A549 (cell line): ENCODE results near the gene NUP210. TPM values are rescaled to one million over a fixed set of nuclear protein-coding genes. Genes with fewer than 3 reads are reported as not detected.

Experiments
- ATAC-seq, 2 experiments: fragments of 200-7000 bp in 1 of 2; fragments of >200 bp in 1 of 2; cut with Nextera tagmentation in 1 of 2; cut with Tn5 transposase in 1 of 2; 3 replicates each; pipeline versions ENCODE4 v1.8.0 to v1.9.1; 2018 to 2020; ENCODE audit warnings: mild to moderate bottlenecking in 1 of 2, moderate library complexity in 1 of 2
- CTCF ChIA-PET: fragments of 300-600 bp; sonication (Branson Sonifier 250); formaldehyde crosslinking; extraction: SDS; loops from one replicate; lab custom pipeline; 2021; ENCODE audit warnings: antibody characterized with exemption, inconsistent platforms; lab: Yijun Ruan, JAX
- POLR2A ChIA-PET: fragments of 350-600 bp; formaldehyde crosslinking; extraction: SDS; loops from one replicate; lab custom pipeline; 2021; ENCODE audit warnings: antibody characterized with exemption, inconsistent platforms; lab: Yijun Ruan, JAX
- DNase-seq, 2 experiments: peaks; one replicate each; pipeline versions ENCODE4 v3.0.0 to v3.0.0-alpha.2; 2011 to 2016; ENCODE audit warnings: low read depth in 1 of 2, low spot score in 1 of 2
- FAIRE-seq: peaks from 2 replicates; lab custom pipeline; 2011; peaks lifted over from hg19 to GRCh38; lab: Jason Lieb, UNC
- H3K27ac ChIP-seq, 2 experiments: fragments of >200 bp; sonication (Bioruptor Twin); formaldehyde crosslinking; 3 replicates each; pipeline ENCODE4 v1.5.1; 2016 to 2017
- H3K4me1 ChIP-seq: fragments of >200 bp; sonication (Bioruptor Twin); formaldehyde crosslinking; 3 replicates; pipeline ENCODE4 v1.6.1; 2016
- H3K4me2 ChIP-seq: fragments of >200 bp; sonication (Bioruptor Twin); formaldehyde crosslinking; 3 replicates; pipeline ENCODE4 v1.6.1; 2016
- H3K4me3 ChIP-seq: fragments of >200 bp; sonication (Bioruptor Twin); formaldehyde crosslinking; 3 replicates; pipeline ENCODE4 v1.5.1; 2016
- H3K9me3 ChIP-seq: fragments of >200 bp; sonication (Bioruptor Twin); formaldehyde crosslinking; 3 replicates; pipeline ENCODE4 v1.6.1; 2016
- CHD4 ChIP-seq: fragments of 200-600 bp; sonication (generic); IDR thresholded peaks from 2 replicates; pipeline ENCODE4 v1.6.1; 2016; ENCODE audit warnings: antibody characterized with exemption, mild to moderate bottlenecking, borderline replicate concordance
- EHF ChIP-seq: fragments of 250-450 bp; sonication (Bioruptor Pico); IDR thresholded peaks from 2 replicates; pipeline ENCODE4 v1.5.0; 2020; ENCODE audit warnings: mild to moderate bottlenecking
- EHMT2 ChIP-seq: fragments of 200-600 bp; sonication (generic); IDR thresholded peaks from 2 replicates; pipeline ENCODE4 v1.6.1; 2016; ENCODE audit warnings: antibody characterized with exemption, low read depth, mild to moderate bottlenecking, moderate library complexity
- FOSL2 ChIP-seq, 2 experiments: fragments of 450-650 bp in 1 of 2; fragments of >200 bp in 1 of 2; sonication (Bioruptor Twin) in 1 of 2; formaldehyde crosslinking; IDR thresholded peaks; 2 replicates each; pipeline versions ENCODE4 v1.5.0 to v1.6.1; 2016 to 2020; ENCODE audit warnings: mild to moderate bottlenecking in 1 of 2, moderate library complexity in 1 of 2
- HDAC2 ChIP-seq: fragments of 200-600 bp; sonication (generic); IDR thresholded peaks from 2 replicates; pipeline ENCODE4 v1.6.1; 2016
- HEYL ChIP-seq: fragments of 250-450 bp; sonication (Bioruptor Pico); IDR thresholded peaks from 2 replicates; pipeline ENCODE4 v1.8.0; 2021; ENCODE audit warnings: mild to moderate bottlenecking, moderate library complexity
- HOXB13 ChIP-seq: fragments of 250-450 bp; sonication (Bioruptor Pico); IDR thresholded peaks from 2 replicates; pipeline ENCODE4 v1.5.0; 2020; ENCODE audit warnings: low read depth, mild to moderate bottlenecking, moderate library complexity
- MAFK ChIP-seq: fragments of 450-650 bp; IDR thresholded peaks from 2 replicates; pipeline ENCODE4 v1.6.1; 2014; ENCODE audit not compliant: partially characterized antibody
- MAZ ChIP-seq: fragments of 150-350 bp; IDR thresholded peaks from 2 replicates; pipeline ENCODE4 v1.6.1; 2014; ENCODE audit warnings: antibody characterized with exemption, low read depth, low read length, borderline replicate concordance
- MYC ChIP-seq: IDR thresholded peaks from 2 replicates; pipeline ENCODE4 v1.6.1; 2012; ENCODE audit warnings: mild to moderate bottlenecking, inconsistent platforms, low read length, improper control_type of control experiment, borderline replicate concordance
- NPAS2 ChIP-seq: fragments of 250-450 bp; sonication (Bioruptor Pico); IDR thresholded peaks from 2 replicates; pipeline ENCODE4 v1.8.0; 2022; ENCODE audit warnings: mild to moderate bottlenecking, moderate library complexity, borderline replicate concordance
- PHF8 ChIP-seq: fragments of 200-600 bp; sonication (generic); IDR thresholded peaks from 2 replicates; pipeline ENCODE4 v1.6.1; 2016; ENCODE audit warnings: low read depth, mild to moderate bottlenecking, antibody characterized with exemption, moderate library complexity, borderline replicate concordance
- RFX5 ChIP-seq: fragments of 450-650 bp; IDR thresholded peaks from 2 replicates; pipeline ENCODE4 v1.7.1; 2014; ENCODE audit warnings: antibody characterized with exemption, mild to moderate bottlenecking, moderate library complexity
- RNF2 ChIP-seq: fragments of 200-600 bp; sonication (generic); IDR thresholded peaks from 2 replicates; pipeline ENCODE4 v1.6.1; 2016; ENCODE audit warnings: low read depth, mild to moderate bottlenecking, antibody characterized with exemption, moderate library complexity, borderline replicate concordance
- SREBF2 ChIP-seq: fragments of 450-650 bp; IDR thresholded peaks from 2 replicates; pipeline ENCODE4 v1.6.1; 2014; ENCODE audit warnings: mild to moderate bottlenecking, moderate library complexity
- TFCP2L1 ChIP-seq: fragments of 250-450 bp; sonication (Bioruptor Pico); IDR thresholded peaks from 2 replicates; pipeline ENCODE4 v1.5.0; 2021; ENCODE audit warnings: mild to moderate bottlenecking
- ZNF302 ChIP-seq: fragments of 250-450 bp; sonication (Bioruptor Pico); IDR thresholded peaks from 2 replicates; pipeline ENCODE4 v1.9.0; 2021; ENCODE audit warnings: inconsistent platforms, mild to moderate bottlenecking, moderate library complexity
- WGBS: methylation state at CpG from one replicate; pipeline ENCODE4 v1.1.6; 2017; ENCODE audit errors: missing lambda C conversion rate; 5-methylcytosine and 5-hydroxymethylcytosine counted together
- polyA plus RNA-seq, 4 experiments: library from polyadenylated mRNA; depleted of rRNA in 3 of 4; stranded (reverse); fragments of >200 nt; fragmentation: RNase III in 1 of 4; extraction: RNeasy Plus Mini Kit Qiagen cat#74134 plus additional on column Dnase treatment in 1 of 4; gene quantifications; 2 replicates in 3 of 4; 3 replicates in 1 of 4; pipeline ENCODE4 v1.2.3, GENCODE V29; 2011 to 2017
- TF ChIP-seq, protein P1 (sequence below): fragments of 250-450 bp; sonication (Bioruptor Pico); IDR thresholded peaks from 2 replicates; pipeline ENCODE4 v1.5.0; 2020; ENCODE audit warnings: low read depth, mild to moderate bottlenecking, moderate library complexity
- TF ChIP-seq, protein P2 (sequence below): fragments of 150-350 bp; IDR thresholded peaks from 2 replicates; pipeline ENCODE4 v1.6.1; 2014; ENCODE audit warnings: low read depth, mild to moderate bottlenecking, low read length

The NUP210 gene
- polyA plus RNA-seq, 2 of the 4 experiments (the other 2 are of a cell fraction): 25.7 to 28.1 TPM

DNA sequence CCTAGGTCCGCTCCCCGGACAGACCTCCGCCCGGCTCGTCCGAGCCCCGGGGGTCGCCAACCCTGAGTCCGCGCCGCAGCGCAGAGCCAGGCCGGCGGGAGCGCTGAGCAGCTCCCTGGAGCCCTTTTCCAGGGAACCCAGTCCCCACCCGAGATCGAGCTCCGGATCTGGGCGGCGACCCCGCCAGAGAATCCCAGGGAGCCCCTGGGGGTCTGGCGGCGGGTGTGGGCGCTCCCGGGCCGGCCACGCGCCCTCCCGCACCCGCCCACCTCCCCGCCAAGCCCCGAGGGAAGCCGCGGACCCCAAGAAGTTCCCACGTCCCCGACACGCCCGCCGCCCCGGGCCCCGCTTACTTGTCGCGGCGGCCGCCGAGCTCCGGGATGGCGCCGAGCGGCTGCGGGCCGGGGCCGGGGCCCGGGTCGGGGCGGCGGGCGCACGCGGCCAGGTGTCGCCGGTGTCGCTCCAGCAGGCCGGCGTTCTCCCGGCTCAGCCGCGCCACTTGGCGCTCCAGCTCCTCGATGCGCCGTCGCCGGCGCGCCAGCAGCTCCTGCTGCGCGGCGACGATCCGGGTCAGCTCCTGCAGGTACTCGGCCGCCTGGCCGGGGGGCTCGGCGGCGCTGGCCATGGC is 137.7 kb downstream of the NUP210 start:
- H3K4me2 ChIP-seq: peak overlapping the region; percentile 100
- DNase-seq (peak in 1 of 2 experiments; percentile 31), ATAC-seq (peak; percentile 34 to 46), FAIRE-seq (no peak)
- H3K9me3 ChIP-seq: peaks cover 37% of the 10 kb centered on the region
- 0% methylated on average over 5 of the region's 87 CpGs for WGBS
- H3K4me3 ChIP-seq: peak overlapping the region; percentile 83
- ChIA-PET CTCF (interaction anchor here (0.6 to 6.0 kb wide), 41 partner anchors 8 to 1545 kb away, joined by 3 to 36 read pairs (median 4); no protein-coding TSS in a partner anchor), POLR2A (no interaction called here)
- TF ChIP-seq PHF8 (no peak), SREBF2 (no peak), NPAS2 (CRISPR knock-in tag) (no peak), HOXB13 (no peak), HEYL (CRISPR knock-in tag) (no peak), CHD4 (no peak), MYC (no peak), TFCP2L1 (CRISPR knock-in tag) (no peak), FOSL2 (IDR thresholded peaks at IDR 0.05) (no peak), FOSL2 (CRISPR knock-in tag; IDR thresholded peaks at IDR 0.05) (no peak), RFX5 (no peak), MAFK (no peak), HDAC2 (no peak), MAZ (no peak), EHF (CRISPR knock-in tag) (no peak), EHMT2 (no peak)
- TF ChIP-seq, protein P1, sequence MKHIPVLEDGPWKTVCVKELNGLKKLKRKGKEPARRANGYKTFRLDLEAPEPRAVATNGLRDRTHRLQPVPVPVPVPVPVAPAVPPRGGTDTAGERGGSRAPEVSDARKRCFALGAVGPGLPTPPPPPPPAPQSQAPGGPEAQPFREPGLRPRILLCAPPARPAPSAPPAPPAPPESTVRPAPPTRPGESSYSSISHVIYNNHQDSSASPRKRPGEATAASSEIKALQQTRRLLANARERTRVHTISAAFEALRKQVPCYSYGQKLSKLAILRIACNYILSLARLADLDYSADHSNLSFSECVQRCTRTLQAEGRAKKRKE (CRISPR knock-in tag): no peak
- TF ChIP-seq, protein P2, sequence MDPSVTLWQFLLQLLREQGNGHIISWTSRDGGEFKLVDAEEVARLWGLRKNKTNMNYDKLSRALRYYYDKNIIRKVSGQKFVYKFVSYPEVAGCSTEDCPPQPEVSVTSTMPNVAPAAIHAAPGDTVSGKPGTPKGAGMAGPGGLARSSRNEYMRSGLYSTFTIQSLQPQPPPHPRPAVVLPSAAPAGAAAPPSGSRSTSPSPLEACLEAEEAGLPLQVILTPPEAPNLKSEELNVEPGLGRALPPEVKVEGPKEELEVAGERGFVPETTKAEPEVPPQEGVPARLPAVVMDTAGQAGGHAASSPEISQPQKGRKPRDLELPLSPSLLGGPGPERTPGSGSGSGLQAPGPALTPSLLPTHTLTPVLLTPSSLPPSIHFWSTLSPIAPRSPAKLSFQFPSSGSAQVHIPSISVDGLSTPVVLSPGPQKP: no peak
- peaks cover 6% of the 10 kb centered on the region; the same call in 1 of the 3 replicates for H3K4me1 ChIP-seq
- H3K27ac ChIP-seq: peak overlapping the region; percentile 71 to 83

DNA sequence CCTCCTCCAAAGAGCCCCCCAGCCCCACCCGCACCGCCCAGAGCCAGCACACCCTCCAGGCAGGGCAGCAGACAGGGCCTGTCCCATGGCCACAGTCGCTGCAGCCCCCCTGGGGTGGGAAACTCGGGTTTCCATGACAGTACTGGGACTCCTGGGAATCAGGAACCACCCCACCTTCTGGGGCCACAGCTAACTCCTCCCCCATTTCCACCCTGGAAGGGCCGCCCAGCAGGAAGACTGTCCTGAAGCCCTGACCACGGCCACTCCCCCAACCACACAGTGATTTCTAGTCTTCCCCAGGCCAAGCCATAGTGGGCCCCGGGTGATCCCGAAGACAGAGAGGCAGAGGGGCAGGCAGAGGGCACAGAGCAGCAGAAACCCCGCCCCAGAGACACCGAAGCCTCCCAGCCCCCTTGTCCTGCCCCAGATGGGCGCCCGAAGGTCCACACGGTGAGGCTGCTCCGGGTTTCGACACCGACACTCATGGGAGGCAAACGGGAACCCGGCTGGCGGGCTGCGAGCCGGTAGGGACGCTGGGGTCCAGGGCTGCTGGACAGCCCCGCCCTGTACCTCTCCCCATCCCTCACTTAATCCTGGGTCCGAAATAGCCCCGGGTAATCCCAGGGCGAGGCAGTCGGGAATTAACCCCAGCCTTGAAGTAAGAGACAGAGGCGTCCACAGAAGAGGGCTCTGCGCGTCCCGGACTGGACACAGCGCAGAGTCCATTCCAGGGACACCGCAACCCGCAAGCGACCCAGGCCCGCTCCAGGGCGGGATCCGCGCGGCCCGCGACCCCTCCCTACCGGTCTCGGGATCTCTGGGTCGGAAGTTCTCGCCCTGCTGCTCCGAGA is 138.4 kb downstream of the NUP210 start:
- 47% methylated on average over 6 of the region's 47 CpGs for WGBS
- ATAC-seq: peak; percentile 56 to 84
- Histone ChIP-seq H3K4me2 (peak overlapping the region; percentile 100), H3K27ac (peak overlapping the region; percentile 71 to 83; a peak in 5 of 6 replicates)
- POLR2A ChIA-PET: interaction anchor here (0.6 to 1.1 kb wide), 2 partner anchors 30 to 89 kb away, joined by 3 read pairs; no protein-coding TSS in a partner anchor
- CTCF ChIA-PET: interaction anchor here (1.0 to 6.0 kb wide), 13 partner anchors 9 to 370 kb away, joined by 3 to 36 read pairs (median 5); no protein-coding TSS in a partner anchor
- no peak for TF ChIP-seq EHMT2
- TF ChIP-seq ZNF302 (CRISPR knock-in tag): no peak
- 0 out of 2 replicates have a peak, but pooled peaks have one; percentile 45 for TF ChIP-seq RNF2
- TF ChIP-seq TFCP2L1 (CRISPR knock-in tag): no peak
- TF ChIP-seq, all 56 proteins: peak for 1
- FAIRE-seq (no peak), DNase-seq (peak; percentile 58 to 74)
- Histone ChIP-seq H3K4me1 (peaks cover 6% of the 10 kb centered on the region; the same call in 1 of the 3 replicates), H3K9me3 (peaks cover 30% of the 10 kb centered on the region), H3K4me3 (peak overlapping the region; percentile 83)
